Upper lobe of left lung (tissue), 4 donors: ENCODE data around the gene GPSM1.

ENCODE experiments used
- POLR2A ChIP-seq, 4 donors: fragments of 450-650 bp; IDR thresholded peaks; one replicate each; pipeline ENCODE4 v1.5.1; 2016 to 2017; ENCODE audit warnings: antibody characterized with exemption in 4 of 4, mild to moderate bottlenecking in 2 of 4
- TF ChIP-seq, protein P1 (sequence below), 6 experiments: fragments of 450-650 bp in 4 of 6; fragments of 200-600 bp in 2 of 6; sonication (generic) in 2 of 6; IDR thresholded peaks; one replicate each; pipeline ENCODE4 v1.5.1; 2016 to 2019; ENCODE audit warnings: antibody characterized with exemption in 6 of 6

DNA sequence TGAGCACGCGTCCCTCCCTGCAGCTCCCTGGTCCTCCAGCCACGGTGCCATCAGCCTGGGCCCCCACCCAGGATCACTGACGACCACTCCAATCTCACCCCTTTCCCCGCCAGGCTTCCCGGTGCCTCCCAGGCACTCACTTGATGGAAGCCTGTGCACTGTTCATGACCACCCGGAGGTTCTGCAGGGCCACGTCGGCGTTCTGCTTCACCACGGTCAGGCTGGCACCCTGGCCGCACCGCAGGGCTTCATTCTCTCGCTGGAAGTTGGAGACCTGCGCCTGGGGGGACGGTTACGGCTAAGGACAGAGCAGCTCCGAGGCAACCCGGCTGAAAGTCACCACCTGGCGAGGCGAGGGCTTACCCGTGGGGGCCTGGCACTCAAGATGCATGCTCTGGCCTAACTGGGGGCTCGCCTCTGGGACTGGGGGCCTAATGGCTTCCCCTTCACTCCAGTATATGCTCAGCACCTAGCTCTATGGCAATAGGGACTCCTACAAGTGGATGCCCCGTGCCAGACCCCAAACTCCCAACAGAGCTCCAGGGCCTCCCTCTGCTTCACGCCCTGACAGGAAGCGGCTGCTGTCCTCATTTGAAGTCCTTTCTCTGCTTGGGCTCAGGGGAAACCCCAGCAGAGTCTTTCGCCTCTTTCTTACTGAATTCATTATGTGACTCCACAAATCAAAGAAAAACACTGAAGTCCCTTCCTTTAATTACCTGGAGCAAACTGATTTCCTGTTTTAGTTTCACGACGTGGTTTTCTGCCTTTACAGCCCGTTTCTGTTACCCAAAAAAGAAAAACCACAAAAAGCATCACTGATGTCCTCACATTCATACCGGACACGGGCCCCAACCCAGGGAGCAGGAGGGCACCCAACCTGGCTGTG lies 76.8 kb downstream of the GPSM1 start:
- no peak for TF ChIP-seq POLR2A (IDR thresholded peaks at IDR 0.05)
- TF ChIP-seq, protein P1, sequence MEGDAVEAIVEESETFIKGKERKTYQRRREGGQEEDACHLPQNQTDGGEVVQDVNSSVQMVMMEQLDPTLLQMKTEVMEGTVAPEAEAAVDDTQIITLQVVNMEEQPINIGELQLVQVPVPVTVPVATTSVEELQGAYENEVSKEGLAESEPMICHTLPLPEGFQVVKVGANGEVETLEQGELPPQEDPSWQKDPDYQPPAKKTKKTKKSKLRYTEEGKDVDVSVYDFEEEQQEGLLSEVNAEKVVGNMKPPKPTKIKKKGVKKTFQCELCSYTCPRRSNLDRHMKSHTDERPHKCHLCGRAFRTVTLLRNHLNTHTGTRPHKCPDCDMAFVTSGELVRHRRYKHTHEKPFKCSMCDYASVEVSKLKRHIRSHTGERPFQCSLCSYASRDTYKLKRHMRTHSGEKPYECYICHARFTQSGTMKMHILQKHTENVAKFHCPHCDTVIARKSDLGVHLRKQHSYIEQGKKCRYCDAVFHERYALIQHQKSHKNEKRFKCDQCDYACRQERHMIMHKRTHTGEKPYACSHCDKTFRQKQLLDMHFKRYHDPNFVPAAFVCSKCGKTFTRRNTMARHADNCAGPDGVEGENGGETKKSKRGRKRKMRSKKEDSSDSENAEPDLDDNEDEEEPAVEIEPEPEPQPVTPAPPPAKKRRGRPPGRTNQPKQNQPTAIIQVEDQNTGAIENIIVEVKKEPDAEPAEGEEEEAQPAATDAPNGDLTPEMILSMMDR (IDR thresholded peaks at IDR 0.05): no peak
